GM13976 (cell line): Measurements from ENCODE around the gene SQSTM1.

ENCODE experiments used
- DNase-seq: peaks from one replicate; pipeline ENCODE4 v3.0.0; 2012; ENCODE audit warnings: low spot score
- in situ Hi-C: fragments of 300-500 bp; cut with MboI; formaldehyde crosslinking; loops from one replicate; pipeline ENCODE4 v1.12.0; 2022; ENCODE audit warnings: low sequenced_read_pairs, mixed read lengths, inconsistent platforms; ENCODE audit not compliant: unreplicated experiment
- TF ChIP-seq, protein P1 (sequence below): IDR thresholded peaks from 2 replicates; pipeline ENCODE4 v1.5.1; 2012; ENCODE audit warnings: borderline replicate concordance, mild to moderate bottlenecking; ENCODE audit not compliant: insufficient read depth; ENCODE audit errors: extremely low read depth, missing control alignments, control extremely low read depth

SQSTM1 gene

DNA sequence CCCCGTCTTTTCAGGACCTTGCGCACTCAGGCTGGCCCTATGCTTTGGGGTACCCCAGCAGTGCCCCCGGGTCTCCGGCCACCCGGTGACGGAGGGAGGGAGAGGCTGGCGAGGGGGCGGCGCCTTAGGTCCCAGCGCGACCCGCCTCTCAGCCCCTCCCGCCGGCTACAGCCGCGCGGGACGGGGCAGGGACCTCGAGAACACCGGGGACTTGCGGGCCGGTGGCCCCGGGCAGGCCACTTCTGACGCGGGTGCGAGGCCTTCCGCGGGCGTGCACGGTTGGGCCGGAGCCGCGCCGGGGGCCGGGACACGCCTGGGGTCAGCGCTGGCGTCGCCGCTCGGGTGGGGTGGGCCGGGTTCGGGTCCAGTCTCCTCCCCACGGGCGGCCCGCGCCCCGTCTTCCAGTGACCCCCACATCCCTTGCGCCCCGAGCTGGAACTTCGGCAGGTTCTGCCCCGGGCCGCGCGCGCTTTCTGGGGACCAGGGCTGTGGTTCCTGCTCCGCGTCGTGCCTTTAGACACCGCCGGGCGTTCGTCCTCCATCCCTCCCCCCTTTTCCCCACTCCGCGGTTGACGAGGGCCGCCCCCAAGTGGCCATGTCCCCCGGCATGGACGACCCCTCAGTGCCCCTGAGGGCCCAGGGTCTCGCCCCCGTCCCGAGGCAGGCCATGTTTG, 3.8 kb upstream of the SQSTM1 start:
- DNase-seq = no peak
- TF ChIP-seq, protein P1, sequence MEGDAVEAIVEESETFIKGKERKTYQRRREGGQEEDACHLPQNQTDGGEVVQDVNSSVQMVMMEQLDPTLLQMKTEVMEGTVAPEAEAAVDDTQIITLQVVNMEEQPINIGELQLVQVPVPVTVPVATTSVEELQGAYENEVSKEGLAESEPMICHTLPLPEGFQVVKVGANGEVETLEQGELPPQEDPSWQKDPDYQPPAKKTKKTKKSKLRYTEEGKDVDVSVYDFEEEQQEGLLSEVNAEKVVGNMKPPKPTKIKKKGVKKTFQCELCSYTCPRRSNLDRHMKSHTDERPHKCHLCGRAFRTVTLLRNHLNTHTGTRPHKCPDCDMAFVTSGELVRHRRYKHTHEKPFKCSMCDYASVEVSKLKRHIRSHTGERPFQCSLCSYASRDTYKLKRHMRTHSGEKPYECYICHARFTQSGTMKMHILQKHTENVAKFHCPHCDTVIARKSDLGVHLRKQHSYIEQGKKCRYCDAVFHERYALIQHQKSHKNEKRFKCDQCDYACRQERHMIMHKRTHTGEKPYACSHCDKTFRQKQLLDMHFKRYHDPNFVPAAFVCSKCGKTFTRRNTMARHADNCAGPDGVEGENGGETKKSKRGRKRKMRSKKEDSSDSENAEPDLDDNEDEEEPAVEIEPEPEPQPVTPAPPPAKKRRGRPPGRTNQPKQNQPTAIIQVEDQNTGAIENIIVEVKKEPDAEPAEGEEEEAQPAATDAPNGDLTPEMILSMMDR = no peak
- in situ Hi-C loops = no loop called here

DNA sequence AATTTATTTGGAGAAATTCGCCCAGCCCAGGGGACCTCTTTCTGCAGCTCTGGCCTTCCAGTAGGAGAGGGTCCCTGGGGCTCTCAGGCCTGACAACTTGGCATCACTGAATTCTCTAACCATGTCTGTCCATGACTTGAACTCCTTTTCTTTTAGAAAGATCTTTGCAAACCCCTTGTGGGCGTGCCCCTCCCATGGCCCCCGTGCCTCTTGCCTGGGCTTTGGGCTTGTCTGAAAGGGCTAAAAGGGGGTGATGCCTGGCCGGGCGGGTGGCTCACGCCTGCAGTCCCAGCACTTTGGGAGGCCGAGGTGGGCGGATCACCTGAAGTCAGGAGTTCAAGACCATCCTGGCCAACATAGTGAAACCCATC, 3.2 kb upstream of the SQSTM1 start:
- in situ Hi-C loops = no loop called here
- DNase-seq = no peak
- TF ChIP-seq, protein P1 = no peak

DNA sequence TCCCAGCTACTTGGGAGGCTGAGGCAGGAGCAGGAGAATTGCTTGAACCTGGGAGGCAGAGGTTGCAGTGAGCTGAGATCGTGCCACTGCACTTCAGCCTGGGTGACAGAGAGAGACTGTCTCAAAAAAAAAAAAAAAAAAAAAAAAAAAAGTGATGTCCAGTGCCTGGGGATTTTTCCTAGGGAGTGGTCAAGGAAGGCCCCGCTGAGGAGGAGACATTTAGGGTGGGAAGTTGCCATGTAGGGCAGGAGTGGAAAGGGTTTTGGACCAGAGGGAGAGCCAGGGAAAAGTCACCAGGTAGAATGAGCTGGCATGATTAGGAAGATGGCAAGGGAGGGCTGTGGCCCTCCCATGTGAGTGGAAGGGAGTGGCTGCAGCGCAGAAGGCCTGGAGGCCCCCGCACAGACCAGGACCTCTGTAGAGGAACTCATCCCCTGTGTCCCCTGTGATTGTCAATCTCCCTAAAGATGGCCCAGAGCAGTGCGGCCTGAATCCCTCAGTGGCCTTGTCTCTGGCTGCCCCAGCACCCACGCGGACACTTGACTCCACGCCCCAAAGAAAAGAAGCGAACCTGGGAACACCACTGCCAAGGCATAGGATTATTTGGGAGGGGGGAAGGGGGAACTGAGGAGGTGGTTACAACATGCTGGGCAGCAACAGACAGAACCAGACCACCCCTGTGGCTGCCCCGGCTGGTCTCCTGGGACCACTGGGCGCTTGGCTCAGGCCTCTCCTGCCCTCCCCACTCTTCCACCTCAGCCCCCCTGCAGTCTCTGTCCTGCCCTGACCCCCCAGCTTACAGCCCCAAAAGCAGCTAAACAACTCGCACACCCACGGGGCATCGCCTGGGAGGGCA, 2.6 kb upstream of the SQSTM1 start:
- no peak for DNase-seq
- TF ChIP-seq, protein P1 = no peak
- in situ Hi-C loops = no loop called here

DNA sequence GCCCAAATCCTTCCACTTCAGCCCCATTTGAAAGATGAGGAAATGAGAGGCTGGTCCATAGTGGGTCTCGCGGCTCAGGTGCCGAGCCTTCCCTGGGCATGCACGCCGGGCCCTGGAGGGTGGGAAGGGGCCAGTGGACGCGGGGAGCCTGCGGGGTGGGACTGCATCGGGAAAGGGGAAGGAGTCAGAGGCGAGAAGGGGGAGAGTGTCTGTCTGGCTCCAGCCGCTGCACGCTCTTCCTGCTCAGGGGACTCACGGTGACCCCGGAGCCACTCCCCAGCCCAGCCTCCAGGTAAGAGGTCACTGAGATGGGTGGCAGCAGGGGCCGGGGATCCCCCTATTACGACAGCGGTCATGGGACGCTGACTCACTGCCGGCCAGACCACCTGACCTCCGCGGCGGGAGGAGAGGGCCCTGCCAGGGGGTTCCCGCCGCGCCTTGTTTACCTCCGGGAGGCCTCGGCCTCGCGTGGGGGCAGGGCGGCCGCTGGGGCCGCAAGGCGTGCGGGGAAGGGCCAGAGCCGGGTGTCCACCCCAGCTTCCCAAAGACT, 1.9 kb upstream of the SQSTM1 start:
- peak; percentile 96 for DNase-seq
- in situ Hi-C loops = no loop called here
- TF ChIP-seq, protein P1 = no peak

DNA sequence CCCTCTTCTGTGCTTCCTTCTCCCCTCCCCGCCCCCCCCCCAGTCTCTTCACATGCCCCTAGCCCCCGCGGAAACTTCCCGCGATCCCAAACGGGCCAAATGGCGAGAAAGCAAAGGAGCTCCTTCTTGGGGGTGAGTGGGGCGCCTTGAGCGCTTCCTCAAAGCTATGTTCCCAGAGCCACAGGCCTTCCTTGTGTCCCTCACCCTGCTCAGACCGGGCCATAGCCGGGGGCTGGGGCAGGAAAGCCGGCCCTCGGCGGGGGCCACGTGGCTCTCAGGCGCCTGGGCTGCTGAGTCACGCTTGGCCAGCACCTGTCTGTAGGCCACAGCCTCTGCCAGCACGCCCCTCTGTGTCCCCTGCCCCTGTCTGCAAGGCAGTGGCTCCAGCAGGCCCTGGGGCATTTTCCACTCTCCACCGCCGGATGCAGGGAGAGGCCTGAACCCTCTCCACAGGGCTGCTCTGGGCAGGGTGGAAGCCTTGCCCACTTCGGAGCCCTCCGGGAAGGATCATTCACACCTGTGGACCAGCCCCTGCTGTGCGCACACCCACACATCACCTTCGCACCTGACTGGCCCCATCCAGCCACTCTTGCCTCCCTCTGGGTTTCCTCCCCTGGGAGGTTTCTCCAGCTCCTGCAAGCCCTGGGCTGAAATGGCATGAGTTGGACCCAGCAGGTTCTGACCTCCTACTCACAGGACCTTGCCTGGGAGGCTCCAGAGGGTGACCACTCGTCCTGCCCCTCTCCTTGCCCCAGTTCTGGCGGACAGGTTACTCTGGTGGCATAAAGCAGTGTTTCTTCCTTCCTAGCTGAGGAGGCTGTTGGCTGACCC, 1.2 kb upstream of the SQSTM1 start:
- peak; percentile 70 for DNase-seq
- in situ Hi-C loops = no loop called here
- TF ChIP-seq, protein P1 = no peak

DNA sequence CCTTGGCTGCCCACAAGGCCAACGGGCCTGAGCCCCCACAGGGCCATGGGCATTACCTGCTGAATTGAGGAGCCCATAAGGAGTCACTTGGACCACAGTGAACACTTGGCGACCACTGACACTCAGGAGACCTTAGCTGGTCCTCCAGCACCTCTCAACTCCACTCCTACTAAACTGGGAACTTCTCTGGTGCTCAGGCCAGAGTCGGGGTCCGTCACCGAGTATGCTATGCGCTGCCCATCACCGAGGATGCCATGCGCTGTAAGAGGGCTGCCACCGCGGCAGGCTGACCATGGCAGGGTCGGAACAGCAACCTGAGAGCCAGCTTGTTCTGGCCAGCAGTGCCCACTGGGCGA, 600 bp upstream of the SQSTM1 start:
- DNase-seq = no peak
- in situ Hi-C loops = no loop called here
- TF ChIP-seq, protein P1 = no peak
